Measurements from ENCODE around the gene CLDND2.
"Not testable (repeated sequence)": the region's sequence is repeated elsewhere in the genome, so short reads cannot be mapped to it uniquely, and the experiment has no call there.

CLDND2 gene, protein sequence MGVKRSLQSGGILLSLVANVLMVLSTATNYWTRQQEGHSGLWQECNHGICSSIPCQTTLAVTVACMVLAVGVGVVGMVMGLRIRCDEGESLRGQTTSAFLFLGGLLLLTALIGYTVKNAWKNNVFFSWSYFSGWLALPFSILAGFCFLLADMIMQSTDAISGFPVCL

DNA sequence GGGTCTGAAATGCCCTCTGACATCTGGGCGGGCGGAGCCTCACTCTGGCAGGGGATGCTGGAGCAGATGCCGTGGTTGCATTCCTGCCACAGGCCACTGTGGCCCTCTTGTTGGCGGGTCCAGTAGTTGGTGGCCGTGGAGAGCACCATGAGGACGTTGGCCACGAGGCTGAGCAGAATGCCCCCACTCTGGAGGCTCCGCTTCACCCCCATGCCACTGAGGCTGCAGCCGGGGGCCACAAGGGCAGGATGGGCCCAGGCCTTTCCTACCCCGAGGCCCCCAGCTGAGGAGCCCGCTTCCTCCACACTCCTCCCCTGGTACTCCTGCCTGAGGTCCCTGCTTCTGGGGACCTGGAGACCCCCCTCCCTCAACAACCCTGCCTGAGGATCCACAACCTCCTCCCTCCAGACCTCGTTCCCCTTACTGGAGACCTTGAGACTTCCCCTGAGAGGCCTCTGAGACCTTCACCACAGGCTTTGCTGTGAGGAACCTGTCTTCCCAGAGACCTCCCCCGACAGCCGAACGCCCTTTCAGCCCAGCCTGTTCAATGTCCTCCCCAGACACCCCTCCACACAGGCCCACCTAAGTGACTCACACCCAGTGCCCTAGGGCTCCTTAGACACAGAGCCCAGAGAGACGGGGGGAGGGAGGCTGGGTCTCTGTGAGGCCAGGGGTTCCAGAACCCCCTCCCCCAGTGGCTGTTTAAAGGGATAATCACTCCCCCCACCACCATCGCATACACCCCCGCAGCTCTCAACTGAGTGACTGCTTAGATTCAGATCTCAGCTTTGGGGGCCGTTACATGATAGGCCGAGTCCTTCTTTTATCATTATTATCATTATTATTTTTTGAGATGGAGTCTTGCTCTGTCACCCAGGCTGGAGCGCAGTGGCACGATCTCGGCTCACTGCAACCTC lies at the start of gene CLDND2:
Gene CLDND2 (minus strand): TSS at position 638 of the 917 bp plus-strand sequence. CDS start 426 bp downstream, at position 212.
- no peak for DNase-seq

DNA sequence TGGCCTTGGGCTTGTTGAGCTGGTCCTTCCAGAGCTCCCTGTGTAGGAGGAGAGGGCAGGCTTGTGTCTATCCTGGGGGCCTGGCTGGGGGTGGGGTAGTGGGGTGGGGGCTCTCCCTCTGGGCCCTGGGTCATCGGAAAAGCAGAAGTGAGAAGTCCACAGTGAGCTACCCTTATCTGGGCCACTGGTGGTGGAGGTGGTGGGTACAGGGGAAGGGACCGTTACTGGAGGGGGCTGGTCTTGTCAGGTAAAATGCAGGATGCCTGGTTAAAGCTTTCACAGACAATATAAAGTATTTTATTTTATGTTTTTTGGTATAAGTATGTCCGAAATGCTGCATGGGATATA lies 49.0 kb upstream of the CLDND2 start:
- no peak for DNase-seq

DNA sequence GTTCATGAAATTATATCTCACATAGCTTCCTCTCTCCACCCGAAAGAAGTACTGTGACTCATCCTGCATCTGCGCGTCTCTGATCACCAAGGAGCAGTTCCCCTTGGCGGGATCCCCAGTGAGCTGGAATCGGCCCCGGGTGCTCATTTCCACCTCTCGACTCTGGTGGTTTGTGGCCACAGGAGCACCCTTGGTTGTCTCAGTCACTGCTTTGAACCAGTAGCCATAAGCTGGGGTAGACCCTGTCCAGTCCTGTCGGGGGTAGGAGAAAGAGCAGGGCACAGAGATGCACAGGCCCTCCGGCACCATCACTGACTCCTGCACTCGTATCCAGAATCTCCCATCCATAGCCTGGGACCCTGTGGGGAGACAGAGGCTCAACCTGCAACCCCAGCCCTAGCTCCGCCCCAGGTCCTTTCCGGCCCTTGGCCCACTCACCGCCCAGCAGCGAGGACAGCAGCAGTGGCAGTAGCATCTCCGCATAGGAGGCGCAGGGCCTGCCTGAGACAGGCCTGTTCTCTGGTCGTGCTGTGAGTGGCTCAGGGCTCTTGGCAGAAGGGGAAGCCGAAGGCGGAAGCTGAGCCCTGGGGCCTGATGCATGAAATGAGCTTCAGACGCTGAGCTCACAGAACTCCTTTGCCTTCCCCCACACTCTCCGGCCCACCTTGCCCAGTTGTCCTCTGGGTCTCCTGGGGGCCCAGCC lies 48.5 kb upstream of the CLDND2 start, which contains the start of gene SIGLEC10:
Gene SIGLEC10 (minus strand): TSS at position 536 of the 703 bp plus-strand sequence. CDS start 61 bp downstream, at position 475.
- no peak for DNase-seq

DNA sequence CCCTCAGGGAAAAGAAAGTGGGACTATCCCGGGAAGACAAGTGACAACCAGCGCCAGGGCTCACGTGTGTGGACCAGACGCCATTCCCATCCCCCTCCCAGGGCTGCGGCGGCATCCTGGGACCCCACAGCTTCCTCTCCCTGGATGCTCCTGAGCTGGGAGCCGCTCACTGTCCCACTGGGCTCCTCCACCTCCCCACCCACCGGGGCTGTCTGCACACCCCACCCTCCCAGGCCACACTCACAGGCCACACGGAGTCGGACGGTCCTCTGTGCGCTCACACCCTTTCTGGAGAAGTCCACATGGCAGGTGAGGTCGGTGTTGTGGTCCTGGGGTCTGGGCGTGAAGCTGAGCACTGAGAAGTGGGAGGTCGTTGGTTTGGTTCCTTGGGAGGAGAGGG lies 47.6 kb upstream of the CLDND2 start:
- not testable (repeated sequence) for DNase-seq

DNA sequence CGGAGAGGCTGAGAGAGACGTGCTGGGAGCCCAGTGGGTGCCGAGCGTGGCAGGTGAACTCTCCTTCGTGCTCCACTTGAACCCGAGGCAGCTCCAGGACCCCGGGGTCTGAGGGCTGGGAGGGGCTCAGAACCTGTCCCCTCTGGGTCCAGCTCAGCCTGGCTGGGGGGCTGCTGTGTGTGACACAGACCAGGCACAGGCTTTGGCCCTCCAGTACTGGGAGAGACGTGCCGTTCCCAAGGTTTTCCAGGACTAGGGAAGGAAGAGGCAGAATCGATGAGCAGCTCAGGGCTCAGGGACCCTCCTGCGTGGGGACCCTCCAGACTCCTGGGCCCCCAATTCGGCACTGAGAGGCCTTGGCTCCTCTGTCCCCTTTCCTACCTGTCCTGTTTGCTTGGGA lies 46.4 kb upstream of the CLDND2 start:
- DNase-seq, result no peak

DNA sequence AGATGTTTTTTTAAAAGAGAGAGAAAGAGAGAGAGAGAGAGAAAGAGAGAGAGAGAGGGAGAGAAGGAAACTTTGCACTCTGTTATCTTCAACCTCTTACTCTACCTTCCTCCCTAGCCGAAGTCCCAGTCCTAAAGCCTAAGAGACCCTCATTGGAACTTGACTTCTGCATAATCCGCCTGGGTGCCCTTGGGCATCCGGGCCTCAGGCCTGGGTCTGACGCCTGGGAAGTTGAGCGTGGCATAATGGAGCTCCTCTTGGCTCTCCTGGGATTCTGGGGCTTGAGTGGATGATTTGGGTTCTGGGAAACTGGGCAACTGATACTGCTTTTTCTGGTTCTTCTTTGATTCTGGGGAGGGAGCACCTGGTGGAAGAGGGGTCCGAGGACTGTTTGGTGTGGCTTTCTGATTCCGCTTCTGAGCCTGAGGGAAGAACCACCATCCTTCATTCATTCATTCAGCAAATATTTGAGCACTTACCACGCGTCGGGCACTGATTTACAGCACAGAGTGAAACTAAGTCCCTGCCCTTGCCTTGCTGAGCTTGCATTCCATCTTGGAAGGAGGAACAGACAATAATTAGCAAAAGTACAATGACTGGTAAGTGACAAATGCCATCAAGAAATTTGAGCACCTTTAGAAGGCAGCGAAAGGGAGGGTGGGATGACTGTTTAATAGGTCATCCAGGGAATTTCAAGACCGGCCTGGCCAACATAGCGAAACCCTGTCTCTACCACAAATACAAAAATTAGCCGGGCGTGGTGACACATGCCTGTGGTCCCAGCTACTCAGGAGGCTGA lies 42.3 kb upstream of the CLDND2 start:
- DNase-seq, result no peak

DNA sequence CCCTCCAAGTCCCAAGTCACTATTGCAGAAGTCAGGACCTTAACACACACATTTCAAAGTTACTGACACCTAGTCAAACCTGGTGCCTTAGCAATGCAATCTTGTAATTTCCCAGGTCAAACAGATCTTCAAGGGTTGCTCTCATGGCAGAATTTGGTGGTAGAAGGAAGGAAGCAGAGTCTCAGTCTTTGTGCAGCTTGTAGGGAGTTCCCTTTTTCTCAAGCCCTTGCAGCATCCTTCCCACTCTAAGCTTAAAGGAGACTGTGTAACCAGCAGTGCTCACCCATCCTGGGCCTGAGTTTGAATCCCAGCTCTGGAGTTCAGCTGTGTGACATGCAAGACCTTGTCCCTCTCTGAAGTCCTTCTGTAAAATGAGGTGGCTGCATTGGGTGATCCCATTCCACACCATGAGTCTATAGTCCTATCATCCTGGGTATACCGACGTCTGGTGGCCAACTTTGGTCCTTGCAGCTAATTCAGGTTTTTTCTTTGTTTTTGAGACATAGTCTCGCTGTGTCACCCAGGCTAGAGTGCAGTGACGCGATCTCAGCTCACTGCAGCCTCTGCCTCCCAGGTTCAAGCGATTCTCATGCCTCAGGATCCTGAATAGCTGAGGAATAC lies 38.8 kb upstream of the CLDND2 start:
- no peak for DNase-seq

DNA sequence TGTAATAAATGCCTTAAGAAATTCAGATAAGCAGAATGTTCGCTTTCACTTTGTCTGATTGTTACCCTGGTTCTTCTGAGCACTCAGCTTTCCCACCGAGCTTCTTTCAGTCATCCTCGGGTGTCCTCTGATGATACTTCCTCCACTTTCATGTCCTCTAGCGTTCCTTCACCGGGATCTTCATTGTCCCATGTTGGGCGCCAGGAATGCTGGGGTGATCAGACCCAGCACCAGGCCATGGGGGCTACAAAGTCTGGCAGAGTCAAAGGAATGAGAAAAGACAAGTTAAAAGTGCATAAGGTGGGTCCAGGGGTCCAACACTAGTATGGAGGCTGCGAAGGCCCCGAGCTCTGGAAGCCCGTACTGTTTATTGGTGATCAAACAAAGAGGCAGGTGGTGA lies 33.3 kb upstream of the CLDND2 start:
- no peak for DNase-seq

DNA sequence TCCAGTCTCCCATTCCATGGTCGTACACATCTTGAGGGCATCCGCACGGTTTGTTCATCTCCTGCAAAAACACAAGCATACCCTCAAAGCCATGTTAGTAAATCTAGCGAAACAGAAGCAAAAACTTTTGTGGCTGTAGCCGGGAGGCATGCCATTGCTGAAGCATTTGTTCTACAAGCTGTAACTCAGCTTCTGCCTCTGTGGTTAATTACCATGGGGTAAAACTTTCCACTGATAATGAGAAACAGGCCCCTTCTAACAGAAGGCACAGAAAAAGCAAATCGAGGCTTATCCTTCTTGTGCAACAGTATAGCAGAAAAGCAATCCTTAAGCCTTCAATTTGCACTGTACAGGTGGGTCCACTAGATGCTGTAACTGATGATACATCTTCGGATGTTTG lies 31.1 kb upstream of the CLDND2 start:
- not testable (repeated sequence) for DNase-seq

DNA sequence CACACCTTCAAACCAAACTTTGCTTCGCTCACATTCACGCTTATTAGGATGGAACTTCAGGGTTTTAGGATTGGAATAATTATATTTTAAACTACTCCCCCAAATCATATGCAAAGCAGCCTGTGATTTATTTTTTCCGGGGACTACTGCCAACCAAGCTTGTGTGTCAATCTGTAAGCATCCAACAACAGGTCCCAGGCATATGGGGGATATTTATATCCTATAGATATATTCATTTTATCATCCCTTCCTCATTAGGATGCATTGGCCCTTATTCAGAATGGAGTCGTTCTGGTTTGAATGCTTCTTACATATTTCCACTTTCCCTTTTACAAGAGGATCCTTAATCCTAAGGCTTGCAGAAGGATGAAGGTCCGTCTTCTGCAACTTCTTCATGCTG lies 30.4 kb upstream of the CLDND2 start:
- DNase-seq, result no peak

DNA sequence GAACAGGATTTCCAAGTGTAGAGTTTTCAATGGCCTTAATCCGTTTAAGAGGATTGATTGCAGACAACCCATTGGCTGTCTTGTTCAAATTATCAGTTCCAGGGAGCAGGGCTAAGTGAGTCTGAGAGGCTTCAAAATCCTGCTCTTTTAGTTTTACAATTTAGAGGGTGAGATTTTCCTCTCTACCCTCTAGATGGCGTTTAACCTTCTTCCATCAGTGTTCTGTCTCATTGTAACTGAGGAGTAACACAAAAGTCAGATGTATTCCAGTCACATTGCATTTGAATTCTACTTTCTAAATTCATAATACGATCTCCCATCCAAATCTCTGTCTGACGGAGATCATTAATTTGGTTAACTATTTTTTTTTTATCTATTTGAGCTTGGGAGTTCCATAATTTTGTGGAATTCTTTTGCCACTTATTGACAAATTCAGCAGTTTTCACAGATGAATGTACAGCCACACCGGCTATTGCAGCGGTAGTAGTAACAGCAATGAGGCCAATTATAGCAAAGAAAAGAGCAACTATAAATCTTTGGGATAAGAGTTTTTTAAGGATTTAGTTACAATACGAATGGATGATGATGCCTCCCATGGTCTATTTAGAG lies 29.4 kb upstream of the CLDND2 start:
- DNase-seq, result no peak

DNA sequence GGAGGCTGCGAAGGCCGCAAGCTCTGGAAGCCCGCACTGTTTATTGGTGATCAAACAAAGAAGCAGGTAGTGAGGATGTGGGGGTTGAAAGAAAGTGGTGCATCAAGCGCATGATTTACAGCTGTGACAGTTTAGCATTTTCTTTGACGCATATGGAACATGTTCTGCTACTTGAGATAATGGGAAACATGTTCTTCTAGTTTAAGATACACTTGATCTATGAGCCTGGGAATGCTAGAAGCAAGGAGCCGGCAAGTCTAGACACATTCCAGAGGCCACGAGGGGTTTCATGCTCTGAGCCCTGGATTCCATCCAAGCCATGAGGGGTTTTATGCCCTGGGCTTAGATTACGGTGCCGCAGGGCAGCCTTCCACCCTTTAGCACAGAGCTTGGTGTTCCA lies 28.6 kb upstream of the CLDND2 start:
- not testable (repeated sequence) for DNase-seq

DNA sequence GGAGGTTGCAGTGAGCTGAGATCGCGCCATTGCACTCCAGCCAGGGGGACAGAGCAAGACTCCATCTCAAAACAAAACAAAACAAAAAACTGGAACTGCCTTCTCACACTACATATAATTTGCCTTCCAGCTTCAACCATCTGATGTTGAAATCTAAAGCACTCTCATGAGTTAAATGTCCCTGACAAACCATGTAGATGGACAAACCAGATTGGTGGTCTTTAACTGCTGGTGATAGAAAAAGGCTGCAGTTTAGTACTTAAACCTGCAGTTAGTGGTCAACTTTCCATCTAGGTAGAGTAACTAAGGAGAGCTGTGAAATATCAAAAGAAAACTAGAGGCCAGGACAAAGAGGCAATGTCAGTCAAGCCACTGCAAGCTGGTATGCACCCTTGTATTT lies 27.4 kb upstream of the CLDND2 start:
- no peak for DNase-seq

DNA sequence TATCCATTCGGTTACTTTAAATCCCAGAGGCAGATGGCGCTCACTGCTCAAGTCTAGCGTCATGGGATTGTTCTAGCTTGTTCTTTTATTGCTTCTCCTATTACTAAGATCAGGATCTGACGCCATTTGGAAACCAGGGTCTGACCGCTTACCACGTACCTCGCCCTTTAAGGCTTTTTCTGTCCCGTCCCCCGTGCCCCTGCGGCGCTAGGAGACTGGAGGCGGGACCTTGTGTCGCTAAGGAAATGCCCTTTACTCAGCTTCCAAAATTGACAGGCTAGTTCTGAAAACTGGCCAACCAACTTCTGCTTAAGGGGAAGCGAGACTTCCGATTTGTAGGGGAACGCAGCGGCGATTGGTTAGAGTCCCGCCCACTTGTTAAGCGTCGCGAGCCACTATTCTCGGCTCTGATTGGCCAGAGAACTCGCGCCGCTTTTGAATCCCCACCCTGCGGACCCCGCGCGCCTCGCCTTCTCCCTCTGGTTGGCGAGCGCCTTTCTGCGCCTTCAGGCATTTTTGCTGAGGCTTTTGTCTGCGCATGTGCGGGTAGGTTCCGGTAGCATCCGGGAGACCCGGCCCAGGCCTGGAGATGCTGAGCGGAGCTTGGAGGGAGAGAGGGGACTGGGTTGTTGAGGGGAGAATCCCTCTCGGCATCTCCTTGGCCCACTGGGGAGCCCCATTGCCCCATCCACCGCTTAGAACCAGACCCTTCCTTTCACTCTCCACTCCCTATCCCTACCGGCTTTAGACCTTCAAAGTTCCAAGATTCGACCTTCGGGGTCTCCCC lies 25.4 kb upstream of the CLDND2 start:
- no peak for DNase-seq

DNA sequence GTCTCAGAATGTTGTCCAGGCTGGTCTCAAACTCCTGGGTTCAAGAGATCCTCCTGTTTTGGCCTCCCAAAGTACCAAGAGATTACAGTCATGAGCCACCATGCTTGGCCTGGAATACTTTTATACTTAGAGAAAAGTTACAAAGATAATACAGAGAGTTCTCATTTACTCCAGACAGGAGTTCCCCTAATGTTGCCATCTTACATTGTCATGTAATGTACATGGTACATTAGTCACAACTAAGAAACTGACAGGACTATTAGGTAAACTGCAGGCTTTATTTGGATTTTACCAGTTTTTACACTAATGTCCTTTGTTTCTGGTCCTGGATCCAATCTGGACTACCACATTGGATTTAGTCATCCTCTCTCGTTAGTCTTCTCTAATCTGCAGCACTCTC lies 23.9 kb upstream of the CLDND2 start:
- DNase-seq, result no peak

DNA sequence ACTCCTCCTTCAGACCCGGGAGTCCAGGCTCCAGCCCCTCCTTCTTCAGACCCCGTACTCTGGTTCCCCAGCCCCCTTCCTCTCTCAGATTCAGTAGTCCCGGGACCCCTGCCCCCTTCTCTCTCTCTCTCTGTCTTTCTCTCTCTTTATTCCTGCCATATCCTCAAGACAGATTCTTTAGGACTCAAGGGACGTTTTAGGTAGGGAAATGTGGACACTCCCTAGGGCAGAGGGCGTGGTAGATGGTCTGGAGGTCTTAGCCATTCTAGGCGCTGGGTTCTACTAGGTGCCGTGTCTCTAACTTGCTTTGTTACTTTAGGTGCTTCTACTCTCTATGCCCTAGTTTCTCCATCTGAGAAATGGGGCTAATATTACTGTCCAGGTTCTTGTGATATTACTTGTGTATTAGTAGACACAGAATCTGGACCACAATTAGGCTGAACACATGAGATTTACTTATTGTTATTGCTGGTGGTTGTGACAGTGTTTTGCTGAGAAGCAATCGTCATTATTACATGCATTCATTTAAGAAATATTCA lies 22.3 kb upstream of the CLDND2 start:
- DNase-seq, result no peak

DNA sequence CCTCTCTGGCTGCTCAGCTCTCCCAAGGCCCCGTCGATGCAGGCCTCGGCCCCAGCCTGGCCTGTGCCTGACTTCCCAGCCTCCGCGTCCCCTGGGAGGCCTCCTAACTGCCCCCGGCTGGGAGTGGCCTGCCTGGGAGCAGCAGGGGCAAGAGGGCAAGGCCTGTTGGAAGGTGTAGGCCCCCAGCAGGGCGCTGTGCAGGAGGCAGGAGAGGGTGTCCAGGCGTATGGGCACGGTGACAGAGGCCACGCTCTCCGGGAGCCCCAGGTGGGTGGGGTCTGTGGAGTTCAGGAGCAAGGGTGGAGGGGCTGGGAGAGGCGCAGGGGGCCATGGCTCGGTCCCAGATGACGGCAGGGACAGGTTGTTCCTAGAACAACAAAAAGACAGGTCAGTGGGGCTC lies 20.3 kb upstream of the CLDND2 start:
- DNase-seq, result no peak

DNA sequence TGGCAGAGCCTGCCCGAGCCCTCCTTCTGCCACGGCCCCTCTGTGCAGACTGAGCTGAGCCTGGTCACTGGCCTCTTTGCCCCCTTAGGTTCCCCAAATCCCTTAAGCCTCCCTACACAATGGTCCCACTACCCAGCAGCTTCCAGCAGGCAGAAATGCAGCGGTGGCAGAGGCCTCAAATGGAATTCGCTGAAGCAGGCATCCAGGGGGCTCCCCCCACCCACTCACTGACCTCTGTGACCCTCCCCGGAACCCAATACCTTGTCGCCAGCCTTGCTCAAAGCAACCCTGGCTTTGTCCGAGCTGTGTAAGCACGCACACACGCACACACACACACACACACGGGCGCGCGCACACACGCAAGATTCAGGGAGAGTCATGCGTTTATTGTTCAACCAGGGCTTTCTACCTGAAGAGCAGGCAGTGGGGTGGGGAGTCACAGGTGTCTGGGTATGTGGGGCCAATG lies 19.2 kb upstream of the CLDND2 start, which contains the start of gene LIM2:
Gene LIM2 (minus strand): TSS at position 51 of the 466 bp plus-strand sequence. CDS start 531 bp downstream, outside the sequence.
- no peak for DNase-seq

DNA sequence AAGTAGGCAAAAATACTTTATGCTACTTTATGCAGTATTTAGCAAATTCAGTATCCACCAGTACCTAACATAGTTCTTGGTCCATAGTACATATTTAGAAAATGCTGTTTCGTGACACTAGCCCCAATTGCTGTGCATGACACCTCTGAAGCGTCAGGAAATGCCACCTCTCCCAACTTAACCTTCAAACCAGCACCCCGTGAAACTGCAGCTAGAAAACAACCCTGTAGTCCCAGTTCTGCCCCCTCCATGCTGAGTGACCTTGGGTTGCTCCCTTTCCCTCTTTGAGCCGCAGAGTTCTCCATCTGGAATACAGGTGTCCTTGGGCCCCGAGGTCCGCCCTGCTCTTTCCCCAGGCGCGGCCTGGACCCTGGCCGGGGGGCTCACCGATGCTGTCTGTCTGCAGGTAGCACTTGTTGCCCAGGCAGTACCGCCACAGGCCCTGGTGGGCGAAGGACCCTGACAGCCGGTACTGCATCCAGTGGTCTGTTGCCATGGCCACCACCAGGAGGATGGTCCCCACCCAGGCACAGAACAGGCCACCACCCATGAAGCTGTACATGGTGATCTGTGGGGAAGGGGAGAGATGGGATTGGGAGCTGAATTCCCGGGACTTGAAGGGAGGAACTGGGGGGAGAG lies 18.2 kb upstream of the CLDND2 start:
- DNase-seq, result no peak

DNA sequence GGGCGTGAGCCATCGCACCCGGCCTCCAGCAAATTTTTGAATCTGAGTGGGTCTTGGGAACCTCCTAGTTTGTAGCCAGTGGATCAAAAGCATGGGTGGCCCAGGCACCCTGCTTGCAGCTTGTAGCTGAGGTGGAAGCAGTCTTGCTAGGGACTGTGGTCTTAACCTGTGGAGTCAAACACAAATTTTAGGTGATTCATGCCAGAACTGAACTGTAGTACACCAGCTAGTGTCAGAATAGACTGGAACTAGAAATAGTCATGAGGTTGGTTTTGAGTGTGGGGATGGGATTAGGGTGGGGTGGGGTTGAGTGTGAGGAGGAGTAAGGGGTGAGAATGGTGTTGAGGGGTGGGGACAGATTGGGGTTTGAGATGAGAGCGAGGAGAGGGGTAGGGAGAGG lies 13.2 kb upstream of the CLDND2 start:
- DNase-seq, result no peak
